ENCODE results near the gene SARS1.

SARS1 gene

GRCh38 chr1:109229531-109230127, 15.9 kb downstream of the SARS1 start:
- no peak for DNase-seq

DNA sequence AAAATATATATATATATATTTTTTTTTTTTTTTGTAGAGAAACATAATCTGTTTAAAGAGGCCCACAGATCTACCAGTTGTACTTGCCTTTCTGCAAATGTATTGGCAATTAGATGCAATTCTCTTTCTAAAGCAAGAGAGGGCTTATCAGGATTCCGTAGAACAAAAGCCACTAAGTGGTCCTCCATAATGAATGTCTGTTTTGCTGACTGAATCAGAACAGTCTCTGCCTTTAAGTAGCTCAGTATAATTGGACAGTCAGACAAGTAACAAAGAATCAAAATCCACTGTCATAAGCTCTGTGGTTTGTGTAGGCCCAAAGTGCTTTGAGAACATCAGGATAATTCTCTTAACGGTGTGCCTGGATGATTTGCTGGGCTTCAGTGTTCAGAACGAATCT, 17.3 kb downstream of the SARS1 start:
- DNase-seq: no peak

- no peak for DNase-seq
These were observed 21.4 kb downstream of the SARS1 start for GRCh38 chr1:109235137-109235536.

DNA sequence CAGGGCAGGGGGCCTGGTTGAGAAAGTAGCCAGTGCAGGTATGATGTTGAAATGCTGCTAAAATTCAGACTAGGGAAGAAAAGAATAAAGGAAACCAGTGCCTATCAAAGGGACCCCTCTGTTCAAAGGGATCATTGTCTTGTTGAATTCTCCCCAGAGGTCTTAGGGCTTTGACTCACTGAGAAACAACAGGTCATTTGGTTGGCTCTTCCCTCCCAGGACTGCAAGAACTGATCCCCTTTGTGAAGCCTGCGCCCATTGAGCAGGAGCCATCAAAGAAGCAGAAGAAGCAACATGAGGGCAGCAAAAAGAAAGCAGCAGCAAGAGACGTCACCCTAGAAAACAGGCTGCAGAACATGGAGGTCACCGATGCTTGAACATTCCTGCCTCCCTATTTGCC, 23.8 kb downstream of the SARS1 start:
- no peak for DNase-seq

DNA sequence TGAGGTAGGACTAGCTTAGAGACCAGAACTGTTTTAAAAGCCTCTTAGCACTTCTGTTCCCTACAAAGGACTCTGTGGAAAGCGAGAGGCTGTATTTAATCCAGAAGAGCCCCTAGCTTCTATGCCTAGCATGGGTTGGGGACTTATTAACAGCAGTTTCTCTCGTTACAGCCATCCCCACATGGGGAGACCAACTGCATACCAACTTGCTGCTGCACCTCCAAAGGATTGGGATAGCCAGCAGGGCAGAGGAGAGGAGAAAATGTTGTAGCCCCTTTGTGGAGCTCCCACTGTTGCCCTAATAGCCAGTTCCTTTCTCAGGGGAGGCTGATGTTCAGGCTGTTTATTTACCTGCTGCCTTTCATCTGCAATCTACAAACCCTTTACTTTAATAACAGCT, 24.7 kb downstream of the SARS1 start:
- DNase-seq: no peak

DNA sequence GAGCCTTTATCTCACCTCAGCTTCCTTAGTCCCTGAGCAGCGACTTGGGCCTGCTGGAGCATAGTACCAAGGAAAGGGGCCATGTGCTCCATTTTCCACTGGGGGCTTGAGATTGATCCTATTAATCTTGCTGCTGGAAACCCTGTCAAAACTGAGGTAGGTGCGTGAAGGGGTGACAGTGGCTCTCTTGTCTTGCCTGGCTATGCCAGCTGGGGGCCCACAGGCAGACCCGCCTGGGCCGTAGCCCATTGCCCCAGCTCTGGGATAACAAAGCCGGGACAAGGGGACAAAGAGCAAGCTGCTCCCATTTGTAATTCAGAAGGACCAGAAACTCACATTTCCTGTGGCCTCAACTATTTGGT, 25.3 kb downstream of the SARS1 start:
- no peak for DNase-seq

- DNase-seq: peak; percentile 43
These were observed 25.8 kb downstream of the SARS1 start for GRCh38 chr1:109239409-109240068.

DNA sequence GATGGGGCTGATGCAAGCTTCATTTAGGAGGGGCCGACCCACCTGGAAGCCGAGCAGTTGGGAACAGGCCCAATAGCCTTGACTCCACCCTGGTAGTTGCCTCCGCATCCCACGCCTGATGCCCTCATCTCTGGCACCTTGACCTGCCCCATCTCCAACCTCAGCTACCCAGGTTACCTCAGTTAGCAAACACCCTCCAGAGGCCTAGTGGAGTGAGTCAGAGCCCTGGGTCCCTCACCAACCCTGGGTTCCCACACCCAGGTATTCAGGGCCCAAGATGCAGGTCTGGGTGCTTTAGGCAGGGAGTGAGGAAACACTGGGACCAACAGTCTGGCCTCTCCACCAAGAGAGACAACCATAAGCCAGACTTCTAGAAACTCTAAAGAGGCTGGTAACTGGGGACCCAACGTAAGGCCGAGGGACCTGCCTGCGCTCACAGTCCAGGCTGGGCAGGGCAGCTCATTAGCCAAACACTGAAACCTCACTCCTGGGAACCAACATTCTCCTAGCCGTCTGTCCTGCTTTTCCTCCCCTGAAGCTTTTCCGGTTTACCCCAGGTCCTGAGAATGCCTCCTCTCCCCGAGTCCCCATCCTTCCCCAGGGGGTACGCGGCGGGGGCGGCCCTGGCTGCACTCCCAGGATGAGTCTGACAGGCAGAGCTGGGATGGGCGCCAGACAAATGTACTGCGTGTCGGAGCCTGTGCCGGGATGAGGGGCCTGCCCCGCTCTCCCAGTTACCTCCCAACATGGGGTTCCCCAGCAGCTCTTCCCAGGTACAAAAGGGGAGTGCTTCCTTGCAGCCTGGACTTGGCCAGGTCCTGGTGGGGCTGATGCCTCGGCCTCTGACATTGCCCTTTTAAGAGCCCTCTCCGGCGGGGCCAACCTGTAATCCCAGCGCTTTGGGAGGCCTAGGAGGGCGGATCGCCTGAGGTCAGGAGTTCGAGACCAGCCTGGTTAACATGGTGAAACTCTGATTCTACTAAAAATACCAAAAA, 26.7 kb downstream of the SARS1 start:
- DNase-seq: peak; percentile 59

DNA sequence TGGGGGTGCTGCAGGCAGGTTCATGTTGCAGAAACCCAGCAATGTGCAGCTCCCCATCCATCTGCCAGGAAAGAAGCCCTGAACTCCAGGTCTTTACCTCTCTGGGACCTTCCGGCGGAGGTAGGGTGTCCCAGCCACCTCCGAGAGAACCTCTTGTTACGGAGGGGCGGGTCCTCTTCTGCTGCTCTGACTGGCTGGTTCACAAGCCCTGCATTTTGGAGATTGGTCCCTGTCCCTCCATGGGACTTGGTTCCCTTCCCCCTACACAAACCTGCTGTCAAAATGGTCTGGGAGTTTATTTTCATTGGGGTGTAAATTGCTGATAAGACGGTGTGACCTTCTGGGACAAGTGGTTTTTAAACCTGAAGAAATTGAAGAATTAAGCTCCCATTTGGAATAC, 27.6 kb downstream of the SARS1 start:
- DNase-seq: peak; percentile 67

DNA sequence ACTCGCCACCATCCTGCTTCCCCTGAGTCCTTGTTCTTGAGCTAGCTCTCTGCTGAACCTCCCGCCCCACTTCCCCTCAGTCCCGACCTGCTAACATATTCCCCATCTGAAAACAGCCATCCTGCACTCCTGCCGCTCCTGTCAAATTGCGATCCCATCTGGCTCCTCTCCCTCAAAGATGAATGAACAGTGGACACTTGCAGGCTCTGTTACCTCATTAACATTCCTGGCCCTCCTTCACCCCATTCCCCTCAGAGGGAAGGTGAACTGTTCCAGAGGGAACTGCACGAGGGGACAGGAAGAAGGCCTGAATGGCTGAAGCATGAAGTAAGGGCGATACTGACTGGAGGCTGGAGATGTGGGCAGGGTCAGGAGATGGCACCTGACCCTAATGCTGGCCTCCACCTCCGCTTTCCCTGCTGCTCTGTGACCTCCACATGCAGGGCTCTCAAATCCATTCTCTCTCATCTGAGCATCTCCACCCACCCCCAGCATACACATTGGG, 28.2 kb downstream of the SARS1 start:
- peak; percentile 87 for DNase-seq

- DNase-seq: peak; percentile 79
These were observed 28.7 kb downstream of the SARS1 start for GRCh38 chr1:109242387-109242786.

GRCh38 chr1:109243221-109243620, 29.5 kb downstream of the SARS1 start:
- no peak for DNase-seq

DNA sequence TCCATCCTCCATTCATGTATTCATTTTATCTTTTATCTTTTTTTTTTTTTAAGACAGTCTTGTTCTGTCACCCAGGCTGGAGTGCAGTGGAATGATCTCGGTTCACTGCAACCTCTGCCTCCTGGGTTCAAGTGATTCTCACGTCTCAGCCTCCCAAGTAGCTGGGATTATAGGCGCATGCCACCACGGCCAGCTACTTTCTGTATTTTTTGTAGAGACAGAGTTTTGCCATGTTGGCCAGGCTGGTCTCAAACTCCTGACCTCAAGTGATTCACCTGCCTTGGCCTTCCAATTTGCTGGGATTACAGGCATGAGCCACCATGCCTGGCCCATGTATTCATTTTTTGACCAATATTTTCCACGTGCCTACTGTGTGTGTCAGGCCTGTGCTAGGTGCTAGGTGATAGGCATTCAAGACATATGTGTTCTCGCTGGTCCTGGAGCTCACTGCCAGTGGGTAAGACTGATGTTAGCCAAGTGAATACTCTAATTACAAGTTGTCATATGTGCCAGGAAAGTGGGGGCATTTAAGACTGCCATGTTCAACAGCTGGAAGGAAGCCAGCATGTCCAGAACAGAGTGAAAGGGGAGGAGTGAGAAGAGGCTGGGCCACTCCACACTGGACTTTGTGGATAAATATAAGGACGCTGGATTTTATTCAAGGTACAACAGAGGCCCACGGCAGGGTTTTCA, 30.3 kb downstream of the SARS1 start:
- DNase-seq: peak; percentile 49

- DNase-seq: no peak
These were observed 32.4 kb downstream of the SARS1 start for GRCh38 chr1:109246141-109246551.

GRCh38 chr1:109247401-109248365, 34.0 kb downstream of the SARS1 start:
- no peak for DNase-seq

DNA sequence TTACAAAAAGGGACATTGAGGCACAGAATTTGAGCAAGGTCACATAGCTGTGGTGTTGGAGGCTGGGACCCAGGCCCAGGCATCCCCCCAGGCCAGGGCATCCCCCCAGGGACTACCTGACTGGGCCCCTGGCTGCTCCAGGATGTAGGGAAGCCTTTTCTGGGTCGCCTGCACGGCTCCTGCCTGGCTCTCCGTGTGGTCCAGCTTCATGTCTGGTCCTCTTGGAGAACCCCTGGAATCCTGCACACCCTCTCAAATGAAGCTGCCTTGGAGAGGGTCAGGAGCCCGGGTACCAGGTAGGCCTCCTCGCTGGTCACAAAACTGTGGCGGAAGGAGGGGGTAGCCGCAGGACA, 34.7 kb downstream of the SARS1 start:
- no peak for DNase-seq

DNA sequence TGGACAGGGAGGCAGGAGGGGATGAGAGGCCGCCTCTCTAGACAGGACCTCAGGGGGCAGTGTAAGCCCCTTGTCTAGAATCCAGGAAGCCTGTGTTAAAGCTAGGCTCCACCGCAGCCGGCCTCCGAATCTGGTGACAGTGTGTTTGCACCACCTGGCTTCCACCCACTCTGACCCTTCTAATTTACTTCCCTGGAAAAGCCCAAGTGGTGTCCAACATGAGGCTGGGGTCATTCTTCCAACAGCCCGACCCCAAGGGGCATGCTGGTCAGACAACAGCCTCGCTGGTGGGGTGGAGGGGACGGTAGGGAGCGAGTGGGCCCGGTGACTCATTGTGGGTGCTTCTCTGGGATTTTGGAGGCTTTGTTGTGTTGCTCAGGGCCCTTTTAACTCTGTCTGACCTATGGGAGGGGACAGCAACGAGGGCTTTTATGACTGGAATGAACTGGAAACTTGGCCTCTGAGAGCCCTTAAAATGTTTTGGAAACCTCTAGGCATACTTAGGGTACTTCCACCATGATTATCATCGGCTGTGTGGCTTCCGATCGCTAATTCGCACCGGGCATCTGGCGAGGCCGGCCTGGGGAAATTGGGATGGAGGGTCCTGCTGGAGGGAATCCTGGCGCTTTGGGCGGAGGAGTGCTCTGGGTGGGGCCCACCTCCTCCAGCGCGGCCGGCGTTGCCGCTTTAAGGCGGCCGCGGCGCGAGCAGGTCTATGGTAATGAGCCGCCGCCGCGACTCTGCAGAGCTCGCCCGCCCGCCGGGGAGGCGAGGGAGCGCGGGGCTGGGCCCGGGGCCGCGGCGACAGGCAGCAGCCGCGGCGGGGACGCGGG, 35.3 kb downstream of the SARS1 start, which contains the start of gene CELSR2:
CELSR2 (plus strand) TSS at position 743 of the 833 bp plus-strand sequence. CDS start 541 bp downstream, outside the sequence.
- peak; percentile 26 for DNase-seq

DNA sequence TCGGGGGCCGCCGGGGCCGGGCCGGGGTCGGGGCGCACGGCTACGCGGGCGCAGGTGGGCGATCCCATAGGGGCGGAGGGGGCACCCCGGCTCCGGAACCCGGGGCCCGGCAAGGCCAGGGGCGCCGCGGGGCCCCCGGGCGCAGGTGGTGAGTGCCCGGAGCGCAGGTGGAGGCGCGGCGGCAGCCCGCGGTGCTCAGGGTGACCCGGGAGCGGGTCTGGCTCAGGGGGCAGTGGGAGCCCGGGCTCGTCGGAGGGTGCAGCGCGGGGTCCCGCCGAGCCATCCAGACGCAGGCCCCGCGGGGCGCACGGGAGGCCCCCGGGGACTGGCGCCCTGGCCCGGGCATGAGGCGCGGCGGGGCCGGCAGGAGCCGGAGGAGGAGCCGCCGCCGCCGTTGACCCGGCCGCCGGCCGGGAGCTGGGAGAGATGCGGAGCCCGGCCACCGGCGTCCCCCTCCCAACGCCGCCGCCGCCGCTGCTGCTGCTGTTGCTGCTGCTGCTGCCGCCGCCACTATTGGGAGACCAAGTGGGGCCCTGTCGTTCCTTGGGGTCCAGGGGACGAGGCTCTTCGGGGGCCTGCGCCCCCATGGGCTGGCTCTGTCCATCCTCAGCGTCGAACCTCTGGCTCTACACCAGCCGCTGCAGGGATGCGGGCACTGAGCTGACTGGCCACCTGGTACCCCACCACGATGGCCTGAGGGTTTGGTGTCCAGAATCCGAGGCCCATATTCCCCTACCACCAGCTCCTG, 36.1 kb downstream of the SARS1 start:
- no peak for DNase-seq

- no peak for DNase-seq
These were observed 36.9 kb downstream of the SARS1 start for GRCh38 chr1:109250454-109251276.

All from DMS 273 treated with DMSO at 0.1 percent for 48 hours (cell line).